Ishikawa (cell line): Measurements from ENCODE around the gene PTGER1.

Experiments
- CEBPB ChIP-seq: IDR thresholded peaks from 2 replicates; pipeline ENCODE4 v1.6.1; 2012
- CREB1 ChIP-seq: IDR thresholded peaks from 2 replicates; pipeline ENCODE4 v1.6.1; 2012; ENCODE audit warnings: low read depth
- EP300 ChIP-seq: IDR thresholded peaks from 2 replicates; pipeline ENCODE4 v1.6.1; 2012; ENCODE audit warnings: borderline replicate concordance
- FOXM1 ChIP-seq: IDR thresholded peaks from 2 replicates; pipeline ENCODE4 v1.6.1; 2012; ENCODE audit warnings: low read depth, borderline replicate concordance
- MAX ChIP-seq: IDR thresholded peaks from 2 replicates; pipeline ENCODE4 v1.6.1; 2012
- RAD21 ChIP-seq: IDR thresholded peaks from 2 replicates; pipeline ENCODE4 v1.6.1; 2012; ENCODE audit warnings: low read depth
- REST ChIP-seq: IDR thresholded peaks from 2 replicates; pipeline ENCODE4 v1.6.1; 2012; ENCODE audit warnings: low read depth, mild to moderate bottlenecking
- TAF1 ChIP-seq: IDR thresholded peaks from 2 replicates; pipeline ENCODE4 v1.6.1; 2012; ENCODE audit warnings: low read depth, mild to moderate bottlenecking
- TCF12 ChIP-seq: IDR thresholded peaks from 2 replicates; pipeline ENCODE4 v1.6.1; 2012; ENCODE audit warnings: low read depth
- TEAD4 ChIP-seq: IDR thresholded peaks from 2 replicates; pipeline ENCODE4 v1.6.1; 2012
- USF1 ChIP-seq: IDR thresholded peaks from 2 replicates; pipeline ENCODE4 v1.6.1; 2012

GRCh38 chr19:14443632-14444216, 31.4 kb downstream of the PTGER1 start:
- TF ChIP-seq TAF1 (no peak), REST (no peak), CEBPB (no peak), USF1 (no peak), MAX (no peak), RAD21 (no peak), EP300 (no peak), TEAD4 (no peak), CREB1 (no peak), TCF12 (no peak), FOXM1 (no peak)
